ENCODE data around the gene SEMA6B.

The SEMA6B gene

GRCh38 chr19:4494691-4495064 is 64.8 kb downstream of the SEMA6B start:
- DNase-seq (ENCODE audit: low read depth) = no peak
- TF ChIP-seq CTCF (conservative IDR thresholded peaks at IDR 0.05; ENCODE audit: low read depth, low read length) = no peak

GRCh38 chr19:4493929-4494690 is 65.4 kb downstream of the SEMA6B start:
- no peak for DNase-seq (ENCODE audit: low read depth)
- H3K4me3 ChIP-seq (ENCODE audit: low read length) = no peak overlapping the region
- no peak for TF ChIP-seq CTCF (conservative IDR thresholded peaks at IDR 0.05; ENCODE audit: low read depth, low read length)

More at GRCh38 chr19:4494691-4495064, 64.8 kb downstream of the SEMA6B start:
- no peak overlapping the region for H3K4me3 ChIP-seq (ENCODE audit: low read length)

- H3K4me3 ChIP-seq (ENCODE audit: low read length) = no peak overlapping the region
- no peak for DNase-seq (ENCODE audit: low read depth)
- TF ChIP-seq CTCF (conservative IDR thresholded peaks at IDR 0.05; ENCODE audit: low read depth, low read length) = no peak
Measured at GRCh38 chr19:4493104-4493928, 66.2 kb downstream of the SEMA6B start.
